ENCODE measurements around the gene APOL6.
"Not testable (repeated sequence)": the region's sequence is repeated elsewhere in the genome, so short reads cannot be mapped to it uniquely, and the experiment has no call there.

Gene APOL6

GRCh38 chr22:35617137-35617755 is 31.0 kb upstream of the APOL6 start, which contains the start of gene MB:
MB (minus strand) TSS chr22:35617329; CDS start chr22:35617257, 72 bp downstream.
- Histone ChIP-seq H3K27ac (ENCODE audit: insufficient read depth, low read depth, low read length, poor library complexity, severe bottlenecking) (no peak within 1 kb of the TSS), H3K27me3 (ENCODE audit: control insufficient read depth, insufficient read depth, low read length, poor library complexity, severe bottlenecking) (no peaks in the 10 kb centered on the region), H3K4me1 (ENCODE audit: control insufficient read depth, insufficient read depth, low read length) (peaks cover 13% of the 10 kb centered on the region), H3K9me3 (ENCODE audit: control insufficient read depth, low read length) (no peaks in the 10 kb centered on the region), H3K36me3 (ENCODE audit: control insufficient read depth, insufficient read depth, low read length) (no peaks in the 10 kb centered on the region), H3K4me3 (ENCODE audit: insufficient read depth, low read depth, low read length) (no peak within 1 kb of the TSS)
- 80 to 83% methylated on average over 16 of the region's 16 CpGs for WGBS, 2 experiments

GRCh38 chr22:35618427-35619223 is 29.6 kb upstream of the APOL6 start:
- Histone ChIP-seq H3K4me3 (ENCODE audit: insufficient read depth, low read depth, low read length) (no peak overlapping the region), H3K9me3 (ENCODE audit: control insufficient read depth, low read length) (no peaks in the 10 kb centered on the region), H3K27me3 (ENCODE audit: control insufficient read depth, insufficient read depth, low read length, poor library complexity, severe bottlenecking) (no peaks in the 10 kb centered on the region), H3K27ac (ENCODE audit: insufficient read depth, low read depth, low read length, poor library complexity, severe bottlenecking) (no peak overlapping the region), H3K36me3 (ENCODE audit: control insufficient read depth, insufficient read depth, low read length) (no peaks in the 10 kb centered on the region), H3K4me1 (ENCODE audit: control insufficient read depth, insufficient read depth, low read length) (peaks cover 20% of the 10 kb centered on the region)
- 88 to 91% methylated on average over 1 of the region's 1 CpG for WGBS, 2 experiments

GRCh38 chr22:35619336-35620094 is 28.7 kb upstream of the APOL6 start:
- no peaks in the 10 kb centered on the region for H3K36me3 ChIP-seq (ENCODE audit: control insufficient read depth, insufficient read depth, low read length)
- H3K4me3 ChIP-seq (ENCODE audit: insufficient read depth, low read depth, low read length): no peak overlapping the region
- no peaks in the 10 kb centered on the region for H3K9me3 ChIP-seq (ENCODE audit: control insufficient read depth, low read length)
- H3K27me3 ChIP-seq (ENCODE audit: control insufficient read depth, insufficient read depth, low read length, poor library complexity, severe bottlenecking): no peaks in the 10 kb centered on the region
- 87 to 93% methylated on average over 13 of the region's 13 CpGs for WGBS, 2 experiments
- H3K4me1 ChIP-seq (ENCODE audit: control insufficient read depth, insufficient read depth, low read length): peaks cover 20% of the 10 kb centered on the region
- H3K27ac ChIP-seq (ENCODE audit: insufficient read depth, low read depth, low read length, poor library complexity, severe bottlenecking): no peak overlapping the region

- peak overlapping the region; percentile 39 for H3K27ac ChIP-seq (ENCODE audit: insufficient read depth, low read depth, low read length, poor library complexity, severe bottlenecking)
Observed at GRCh38 chr22:35620624-35621251, 27.5 kb upstream of the APOL6 start.

GRCh38 chr22:35621451-35621850 is 26.8 kb upstream of the APOL6 start:
- no peak overlapping the region for H3K27ac ChIP-seq (ENCODE audit: insufficient read depth, low read depth, low read length, poor library complexity, severe bottlenecking)
- H3K9me3 ChIP-seq (ENCODE audit: control insufficient read depth, low read length): no peaks in the 10 kb centered on the region
- H3K4me1 ChIP-seq (ENCODE audit: control insufficient read depth, insufficient read depth, low read length): peaks cover 20% of the 10 kb centered on the region
- no peaks in the 10 kb centered on the region for H3K27me3 ChIP-seq (ENCODE audit: control insufficient read depth, insufficient read depth, low read length, poor library complexity, severe bottlenecking)
- H3K36me3 ChIP-seq (ENCODE audit: control insufficient read depth, insufficient read depth, low read length): no peaks in the 10 kb centered on the region
- 93 to 95% methylated on average over 6 of the region's 6 CpGs for WGBS, 2 experiments
- H3K4me3 ChIP-seq (ENCODE audit: insufficient read depth, low read depth, low read length): no peak overlapping the region

More at GRCh38 chr22:35620624-35621251, 27.5 kb upstream of the APOL6 start:
- no peaks in the 10 kb centered on the region for H3K9me3 ChIP-seq (ENCODE audit: control insufficient read depth, low read length)
- peaks cover 20% of the 10 kb centered on the region for H3K4me1 ChIP-seq (ENCODE audit: control insufficient read depth, insufficient read depth, low read length)
- WGBS, 2 experiments: 91% methylated on average over 15 of the region's 15 CpGs
- no peak overlapping the region for H3K4me3 ChIP-seq (ENCODE audit: insufficient read depth, low read depth, low read length)
- no peaks in the 10 kb centered on the region for H3K36me3 ChIP-seq (ENCODE audit: control insufficient read depth, insufficient read depth, low read length)
- H3K27me3 ChIP-seq (ENCODE audit: control insufficient read depth, insufficient read depth, low read length, poor library complexity, severe bottlenecking): no peaks in the 10 kb centered on the region

- Histone ChIP-seq H3K27ac (ENCODE audit: insufficient read depth, low read depth, low read length, poor library complexity, severe bottlenecking) (no peak overlapping the region), H3K4me1 (ENCODE audit: control insufficient read depth, insufficient read depth, low read length) (peaks cover 20% of the 10 kb centered on the region), H3K36me3 (ENCODE audit: control insufficient read depth, insufficient read depth, low read length) (no peaks in the 10 kb centered on the region), H3K4me3 (ENCODE audit: insufficient read depth, low read depth, low read length) (no peak overlapping the region), H3K27me3 (ENCODE audit: control insufficient read depth, insufficient read depth, low read length, poor library complexity, severe bottlenecking) (no peaks in the 10 kb centered on the region), H3K9me3 (ENCODE audit: control insufficient read depth, low read length) (no peaks in the 10 kb centered on the region)
- 50 to 64% methylated on average over 7 to 9 of the region's 9 CpGs for WGBS, 2 experiments
Observed at GRCh38 chr22:35622191-35622913, 25.9 kb upstream of the APOL6 start.

- H3K4me1 ChIP-seq (ENCODE audit: control insufficient read depth, insufficient read depth, low read length): peaks cover 20% of the 10 kb centered on the region
- H3K9me3 ChIP-seq (ENCODE audit: control insufficient read depth, low read length); H3K27ac ChIP-seq (ENCODE audit: insufficient read depth, low read depth, low read length, poor library complexity, severe bottlenecking); H3K27me3 ChIP-seq (ENCODE audit: control insufficient read depth, insufficient read depth, low read length, poor library complexity, severe bottlenecking); H3K4me3 ChIP-seq (ENCODE audit: insufficient read depth, low read depth, low read length); H3K36me3 ChIP-seq (ENCODE audit: control insufficient read depth, insufficient read depth, low read length): not testable (repeated sequence)
- 91 to 96% methylated on average over 5 of the region's 5 CpGs for WGBS, 2 experiments
Observed at GRCh38 chr22:35623885-35624284, 24.4 kb upstream of the APOL6 start.

GRCh38 chr22:35624547-35624946 is 23.7 kb upstream of the APOL6 start:
- H3K4me3 ChIP-seq (ENCODE audit: insufficient read depth, low read depth, low read length): no peak overlapping the region
- no peak overlapping the region for H3K27ac ChIP-seq (ENCODE audit: insufficient read depth, low read depth, low read length, poor library complexity, severe bottlenecking)
- no peaks in the 10 kb centered on the region for H3K27me3 ChIP-seq (ENCODE audit: control insufficient read depth, insufficient read depth, low read length, poor library complexity, severe bottlenecking)
- H3K36me3 ChIP-seq (ENCODE audit: control insufficient read depth, insufficient read depth, low read length): no peaks in the 10 kb centered on the region
- WGBS, 2 experiments: 88 to 91% methylated on average over 6 of the region's 6 CpGs
- peaks cover 20% of the 10 kb centered on the region for H3K4me1 ChIP-seq (ENCODE audit: control insufficient read depth, insufficient read depth, low read length)
- no peaks in the 10 kb centered on the region for H3K9me3 ChIP-seq (ENCODE audit: control insufficient read depth, low read length)

GRCh38 chr22:35625763-35626432 is 22.3 kb upstream of the APOL6 start:
- H3K36me3 ChIP-seq (ENCODE audit: control insufficient read depth, insufficient read depth, low read length): no peaks in the 10 kb centered on the region
- H3K9me3 ChIP-seq (ENCODE audit: control insufficient read depth, low read length): no peaks in the 10 kb centered on the region
- peaks cover 17% of the 10 kb centered on the region for H3K4me1 ChIP-seq (ENCODE audit: control insufficient read depth, insufficient read depth, low read length)
- no peak overlapping the region for H3K27ac ChIP-seq (ENCODE audit: insufficient read depth, low read depth, low read length, poor library complexity, severe bottlenecking)
- no peaks in the 10 kb centered on the region for H3K27me3 ChIP-seq (ENCODE audit: control insufficient read depth, insufficient read depth, low read length, poor library complexity, severe bottlenecking)
- no peak overlapping the region for H3K4me3 ChIP-seq (ENCODE audit: insufficient read depth, low read depth, low read length)
- 81 to 83% methylated on average over 8 to 10 of the region's 10 CpGs for WGBS, 2 experiments

All from ectodermal cell (in vitro differentiated cells).